ENCODE data around the gene UVRAG. TPM values are rescaled to one million over a fixed set of nuclear protein-coding genes. Genes with fewer than 3 reads are reported as not detected.

UVRAG gene
- total and polyA plus RNA-seq, 4 donors: 4.4 to 15.1 (median 10.0) TPM

- Histone ChIP-seq H3K9ac (ENCODE audit: low read depth in 1 of 2, low read length in 2 of 2) (no peak overlapping the region), H3K4me3 (ENCODE audit: low read depth in 1 of 3, low read length in 3 of 3) (no peak overlapping the region), H3K27me3 (ENCODE audit: control insufficient read depth in 4 of 4, insufficient read depth in 4 of 4, low read length in 3 of 4) (no peaks in the 10 kb centered on the region), H3K27ac (ENCODE audit: low read depth in 1 of 2, low read length in 2 of 2) (peak overlapping the region in 1 of 2 donors; percentile 27), H3K36me3 (ENCODE audit: control insufficient read depth in 4 of 4, insufficient read depth in 3 of 4, low read depth in 1 of 4, low read length in 3 of 4) (peaks cover 0 to 15% (median 5%) of the 10 kb centered on the region in 4 donors), H3K9me3 (ENCODE audit: control insufficient read depth in 4 of 4, low read length in 3 of 4) (no peaks in the 10 kb centered on the region), H3K4me1 (ENCODE audit: control insufficient read depth in 4 of 4, insufficient read depth in 4 of 4, low read length in 3 of 4) (peaks cover 15 to 83% (median 74%) of the 10 kb centered on the region in 4 donors)
- 38% methylated on average over 8 of the region's 8 CpGs for WGBS
- DNase-seq (ENCODE audit: low spot score): no peak
- TF ChIP-seq NR2F2 (IDR thresholded peaks at IDR 0.05) (no peak), MAX (IDR thresholded peaks at IDR 0.05) (no peak), GABPA (IDR thresholded peaks at IDR 0.05 in 1 of 2, conservative IDR thresholded peaks at IDR 0.05 in 1 of 2) (no peak), ZBTB33 (IDR thresholded peaks at IDR 0.05) (no peak), FOXA2 (IDR thresholded peaks at IDR 0.05) (no peak), JUND (IDR thresholded peaks at IDR 0.05) (peak in 1 of 2 donors; percentile 13), HNF4G (IDR thresholded peaks at IDR 0.05) (no peak), REST (IDR thresholded peaks at IDR 0.05) (no peak), EGR1 (IDR thresholded peaks at IDR 0.05; ENCODE audit: low read depth in 2 of 2) (no peak), SP1 (IDR thresholded peaks at IDR 0.05) (peak; percentile 22), TAF1 (conservative IDR thresholded peaks at IDR 0.05) (no peak), RAD21 (IDR thresholded peaks at IDR 0.05) (peak in 1 of 2 donors; percentile 23), CTCF (IDR thresholded peaks at IDR 0.05; ENCODE audit: low read depth, low read length, missing input control) (no peak), FOXA1 (IDR thresholded peaks at IDR 0.05) (peak; percentile 20), RXRA (IDR thresholded peaks at IDR 0.05) (peak in 1 of 2 donors; percentile 55), YY1 (IDR thresholded peaks at IDR 0.05) (no peak), HNF4A (conservative IDR thresholded peaks at IDR 0.05) (peak in 1 of 2 donors; percentile 46), ATF3 (IDR thresholded peaks at IDR 0.05) (no peak)
Observed at GRCh38 chr11:75786101-75786736, 28.8 kb upstream of the UVRAG start.
